HepG2 (cell line): ENCODE results near the gene ZNF66. TPM values are rescaled to one million over a fixed set of nuclear protein-coding genes. Genes with fewer than 3 reads are reported as not detected.

Experiments
- JARID2 ChIP-seq: sonication (generic); formaldehyde crosslinking; IDR thresholded peaks from 2 replicates; pipeline ENCODE4 v1.8.1; 2023; ENCODE audit warnings: missing genetic modification reagents, inconsistent platforms; ENCODE audit not compliant: insufficient replicate concordance
- KDM1A ChIP-seq: IDR thresholded peaks from 2 replicates; pipeline ENCODE4 v1.6.1; 2016; ENCODE audit warnings: missing compliant biosample characterization
- MAFF ChIP-seq: IDR thresholded peaks from 2 replicates; pipeline ENCODE4 v1.6.1; 2011; ENCODE audit warnings: low read depth, low read length, improper control_type of control experiment
- MAFK ChIP-seq, 2 experiments: IDR thresholded peaks in 1 of 2; conservative IDR thresholded peaks in 1 of 2; 2 replicates each; pipeline ENCODE4 v1.6.1; 2011; ENCODE audit warnings: improper control_type of control experiment in 2 of 2, low read length in 2 of 2
- MTF1 ChIP-seq: sonication (generic); formaldehyde crosslinking; IDR thresholded peaks from 2 replicates; pipeline ENCODE4 v1.5.0; 2020; ENCODE audit warnings: missing genetic modification reagents
- MXI1 ChIP-seq: IDR thresholded peaks from 3 replicates; pipeline ENCODE4 v1.6.1; 2012; ENCODE audit warnings: low read depth, low read length, inconsistent platforms, borderline replicate concordance
- POLR2G ChIP-seq: fragments of 200-400 bp; formaldehyde crosslinking; IDR thresholded peaks from 2 replicates; pipeline ENCODE4 v1.6.1; 2018; ENCODE audit warnings: mild to moderate bottlenecking, low read depth, low read length, moderate library complexity
- RFXAP ChIP-seq: sonication (generic); formaldehyde crosslinking; IDR thresholded peaks from 2 replicates; pipeline ENCODE4 v1.4.0; 2020; ENCODE audit warnings: missing genetic modification reagents, borderline replicate concordance
- SALL2 ChIP-seq: sonication (generic); formaldehyde crosslinking; IDR thresholded peaks from 2 replicates; pipeline ENCODE4 v1.8.1; 2023; ENCODE audit warnings: mild to moderate bottlenecking, missing genetic modification reagents, inconsistent platforms
- XBP1 ChIP-seq: sonication (generic); formaldehyde crosslinking; IDR thresholded peaks from 2 replicates; pipeline ENCODE4 v1.5.0; 2020; ENCODE audit warnings: missing genetic modification reagents
- ZNF777 ChIP-seq: sonication (generic); formaldehyde crosslinking; IDR thresholded peaks from 2 replicates; pipeline ENCODE4 v1.4.0; 2020; ENCODE audit warnings: missing genetic modification reagents
- ZNF850 ChIP-seq: sonication (generic); formaldehyde crosslinking; conservative IDR thresholded peaks from 2 replicates; pipeline ENCODE4 v1.9.0; 2021; ENCODE audit warnings: mild to moderate bottlenecking, missing genetic modification reagents
- polyA plus RNA-seq, 8 experiments: library from polyadenylated mRNA; depleted of rRNA in 3 of 8; stranded (reverse) in 7 of 8; unstranded in 1 of 8; fragments of >200 nt; fragmentation: Illumina TruSeq in 4 of 8; extraction: Trizol in 4 of 8; gene quantifications; 2 replicates each; pipeline versions ENCODE4 v1.2.1 to v1.2.3, GENCODE V29; 2011 to 2016; ENCODE audit warnings: low read depth in 4 of 8, missing spikeins in 1 of 8, mixed read lengths in 1 of 8; ENCODE audit not compliant: insufficient read depth in 1 of 8
- total RNA-seq, 5 experiments: library from RNA; depleted of rRNA; stranded (reverse); fragments of >200 nt; fragmentation: Illumina TruSeq; extraction: Trizol; gene quantifications; 2 replicates each; pipeline ENCODE4 v1.2.3, GENCODE V29; 2016; ENCODE audit warnings: low read depth in 1 of 5
- TF ChIP-seq, protein P1 (sequence below): sonication (generic); formaldehyde crosslinking; IDR thresholded peaks from 2 replicates; pipeline ENCODE4 v1.4.0; 2020; ENCODE audit warnings: missing genetic modification reagents, low read depth, mild to moderate bottlenecking, borderline replicate concordance
- TF ChIP-seq, protein P2 (sequence below): sonication (generic); IDR thresholded peaks from 2 replicates; pipeline ENCODE4 v1.6.1; 2016; ENCODE audit warnings: low read depth, borderline replicate concordance
- TF ChIP-seq, protein P3 (sequence below): sonication (generic); formaldehyde crosslinking; IDR thresholded peaks from 2 replicates; pipeline ENCODE4 v1.4.0; 2020; ENCODE audit warnings: missing genetic modification reagents
- TF ChIP-seq, protein P4 (sequence below): sonication (generic); formaldehyde crosslinking; IDR thresholded peaks from 2 replicates; pipeline ENCODE4 v1.8.1; 2023; ENCODE audit warnings: mild to moderate bottlenecking, moderate library complexity, missing genetic modification reagents
- TF ChIP-seq, protein P5 (sequence below): sonication (generic); formaldehyde crosslinking; IDR thresholded peaks from 2 replicates; pipeline ENCODE4 v1.8.1; 2023; ENCODE audit warnings: missing genetic modification reagents, mild to moderate bottlenecking, borderline replicate concordance
- TF ChIP-seq, protein P6 (sequence below): sonication (generic); formaldehyde crosslinking; IDR thresholded peaks from 2 replicates; pipeline ENCODE4 v1.8.0; 2022; ENCODE audit warnings: mild to moderate bottlenecking, missing genetic modification reagents, moderate library complexity
- TF ChIP-seq, protein P7 (sequence below): sonication (generic); formaldehyde crosslinking; IDR thresholded peaks from 2 replicates; pipeline ENCODE4 v1.5.0; 2020; ENCODE audit warnings: mild to moderate bottlenecking, missing genetic modification reagents
- TF ChIP-seq, protein P8 (sequence below): sonication (generic); formaldehyde crosslinking; IDR thresholded peaks from 2 replicates; pipeline ENCODE4 v1.8.0; 2022; ENCODE audit warnings: missing genetic modification reagents, mild to moderate bottlenecking, inconsistent platforms, borderline replicate concordance

Gene ZNF66
- total and polyA plus RNA-seq, 2 of the 13 experiments (the other 11 are each of a cell fraction or from before 2014, with no cell fraction given): 4.0 to 8.0 TPM

DNA sequence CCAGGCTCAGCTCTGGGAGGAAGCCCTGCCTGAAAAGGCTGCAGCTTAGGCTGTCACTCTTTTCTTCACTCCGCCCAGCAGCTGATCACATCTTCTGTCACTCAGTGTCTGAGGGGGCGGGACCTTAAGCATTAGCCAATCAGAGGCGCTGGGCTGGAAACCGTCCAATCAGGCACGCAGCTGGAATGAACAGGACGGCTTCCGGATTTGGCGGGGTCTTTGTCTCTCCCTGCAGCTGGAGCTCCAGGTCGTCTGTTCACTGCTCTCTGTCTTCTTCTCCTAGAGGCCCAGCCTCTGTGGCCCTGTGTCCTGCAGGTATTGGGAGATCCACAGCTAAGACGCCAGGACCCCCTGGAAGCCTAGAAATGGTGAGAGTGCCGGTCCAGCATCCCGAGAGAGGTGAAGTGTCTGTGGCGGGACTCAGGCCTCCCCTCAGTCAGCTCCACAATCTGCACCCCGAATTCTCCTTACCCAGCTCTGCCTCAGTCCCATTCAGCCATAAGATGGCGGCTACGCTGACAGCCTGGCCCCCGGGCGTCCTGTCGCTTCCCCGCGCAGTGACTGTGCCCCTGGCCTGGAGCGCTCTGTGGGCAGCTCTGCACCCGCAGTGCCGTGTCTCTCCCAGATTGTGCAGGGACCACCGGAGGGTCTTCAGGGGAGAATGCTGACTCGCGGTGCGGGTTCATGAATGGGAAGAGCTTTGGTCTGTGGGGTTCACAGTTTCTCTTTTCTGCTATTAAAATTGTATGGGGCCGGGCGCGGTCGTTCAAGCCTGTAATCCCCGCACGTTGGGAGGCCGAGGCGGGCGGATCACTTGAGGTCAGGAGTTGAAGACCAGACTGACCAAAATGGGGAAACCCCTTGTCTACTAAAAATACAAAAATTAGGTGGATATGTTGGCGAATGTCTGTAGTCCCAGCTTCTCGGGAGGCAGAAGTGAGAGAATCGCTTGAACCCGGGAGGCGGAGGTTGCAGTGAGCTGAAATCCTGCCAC is at the start of gene ZNF66 (continued):
- TF ChIP-seq, protein P1, sequence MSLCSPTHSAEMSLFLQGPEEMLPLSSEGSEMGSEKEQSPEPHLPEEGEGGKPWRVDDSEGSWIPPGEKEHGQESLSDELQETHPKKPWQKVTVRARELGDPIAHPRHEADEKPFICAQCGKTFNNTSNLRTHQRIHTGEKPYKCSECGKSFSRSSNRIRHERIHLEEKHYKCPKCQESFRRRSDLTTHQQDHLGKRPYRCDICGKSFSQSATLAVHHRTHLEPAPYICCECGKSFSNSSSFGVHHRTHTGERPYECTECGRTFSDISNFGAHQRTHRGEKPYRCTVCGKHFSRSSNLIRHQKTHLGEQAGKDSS (CRISPR knock-in tag): no peak
- TF ChIP-seq, protein P2, sequence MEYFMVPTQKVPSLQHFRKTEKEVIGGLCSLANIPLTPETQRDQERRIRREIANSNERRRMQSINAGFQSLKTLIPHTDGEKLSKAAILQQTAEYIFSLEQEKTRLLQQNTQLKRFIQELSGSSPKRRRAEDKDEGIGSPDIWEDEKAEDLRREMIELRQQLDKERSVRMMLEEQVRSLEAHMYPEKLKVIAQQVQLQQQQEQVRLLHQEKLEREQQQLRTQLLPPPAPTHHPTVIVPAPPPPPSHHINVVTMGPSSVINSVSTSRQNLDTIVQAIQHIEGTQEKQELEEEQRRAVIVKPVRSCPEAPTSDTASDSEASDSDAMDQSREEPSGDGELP: peak; percentile 97
- TF ChIP-seq POLR2G: peak; percentile 75
- TF ChIP-seq MTF1 (CRISPR knock-in tag): no peak
- no peak for TF ChIP-seq KDM1A
- no peak for TF ChIP-seq MAFK (conservative IDR thresholded peaks at IDR 0.05 in 1 of 2, IDR thresholded peaks at IDR 0.05 in 1 of 2; ENCODE audit: low read length in 2 of 2)
- no peak for TF ChIP-seq ZNF777 (CRISPR knock-in tag)
- TF ChIP-seq SALL2 (CRISPR knock-in tag): no peak
- no peak for TF ChIP-seq XBP1 (CRISPR knock-in tag)
- TF ChIP-seq, protein P3, sequence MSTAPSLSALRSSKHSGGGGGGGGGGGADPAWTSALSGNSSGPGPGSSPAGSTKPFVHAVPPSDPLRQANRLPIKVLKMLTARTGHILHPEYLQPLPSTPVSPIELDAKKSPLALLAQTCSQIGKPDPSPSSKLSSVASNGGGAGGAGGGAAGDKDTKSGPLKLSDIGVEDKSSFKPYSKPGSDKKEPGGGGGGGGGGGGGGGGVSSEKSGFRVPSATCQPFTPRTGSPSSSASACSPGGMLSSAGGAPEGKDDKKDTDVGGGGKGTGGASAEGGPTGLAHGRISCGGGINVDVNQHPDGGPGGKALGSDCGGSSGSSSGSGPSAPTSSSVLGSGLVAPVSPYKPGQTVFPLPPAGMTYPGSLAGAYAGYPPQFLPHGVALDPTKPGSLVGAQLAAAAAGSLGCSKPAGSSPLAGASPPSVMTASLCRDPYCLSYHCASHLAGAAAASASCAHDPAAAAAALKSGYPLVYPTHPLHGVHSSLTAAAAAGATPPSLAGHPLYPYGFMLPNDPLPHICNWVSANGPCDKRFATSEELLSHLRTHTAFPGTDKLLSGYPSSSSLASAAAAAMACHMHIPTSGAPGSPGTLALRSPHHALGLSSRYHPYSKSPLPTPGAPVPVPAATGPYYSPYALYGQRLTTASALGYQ: no peak
- TF ChIP-seq, protein P4, sequence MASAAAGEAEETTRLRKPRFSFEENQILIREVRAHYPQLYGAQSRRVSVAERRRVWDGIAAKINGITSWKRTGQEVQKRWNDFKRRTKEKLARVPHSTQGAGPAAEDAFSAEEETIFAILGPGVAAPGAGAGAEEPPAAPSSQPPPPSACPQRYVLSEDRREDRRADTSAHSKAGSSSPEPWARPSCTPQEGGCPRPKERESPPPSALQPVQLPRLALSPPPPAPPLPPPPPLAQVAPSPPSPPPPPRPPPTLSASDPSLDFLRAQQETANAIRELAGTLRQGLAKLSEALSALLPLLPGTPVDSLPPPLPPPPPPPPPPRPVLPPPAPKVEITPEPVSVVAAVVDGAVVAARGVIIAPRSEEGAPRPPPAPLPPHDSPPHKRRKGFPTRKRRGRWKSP (CRISPR knock-in tag): no peak
- TF ChIP-seq, protein P5, sequence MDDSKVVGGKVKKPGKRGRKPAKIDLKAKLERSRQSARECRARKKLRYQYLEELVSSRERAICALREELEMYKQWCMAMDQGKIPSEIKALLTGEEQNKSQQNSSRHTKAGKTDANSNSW: no peak
- no peak for TF ChIP-seq MAFF
- TF ChIP-seq, protein P6, sequence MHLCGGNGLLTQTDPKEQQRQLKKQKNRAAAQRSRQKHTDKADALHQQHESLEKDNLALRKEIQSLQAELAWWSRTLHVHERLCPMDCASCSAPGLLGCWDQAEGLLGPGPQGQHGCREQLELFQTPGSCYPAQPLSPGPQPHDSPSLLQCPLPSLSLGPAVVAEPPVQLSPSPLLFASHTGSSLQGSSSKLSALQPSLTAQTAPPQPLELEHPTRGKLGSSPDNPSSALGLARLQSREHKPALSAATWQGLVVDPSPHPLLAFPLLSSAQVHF (CRISPR knock-in tag): no peak
- peak; percentile 34; the same call in 1 of the 2 replicates for TF ChIP-seq RFXAP (CRISPR knock-in tag)
- TF ChIP-seq ZNF850: no peak
- TF ChIP-seq, protein P7, sequence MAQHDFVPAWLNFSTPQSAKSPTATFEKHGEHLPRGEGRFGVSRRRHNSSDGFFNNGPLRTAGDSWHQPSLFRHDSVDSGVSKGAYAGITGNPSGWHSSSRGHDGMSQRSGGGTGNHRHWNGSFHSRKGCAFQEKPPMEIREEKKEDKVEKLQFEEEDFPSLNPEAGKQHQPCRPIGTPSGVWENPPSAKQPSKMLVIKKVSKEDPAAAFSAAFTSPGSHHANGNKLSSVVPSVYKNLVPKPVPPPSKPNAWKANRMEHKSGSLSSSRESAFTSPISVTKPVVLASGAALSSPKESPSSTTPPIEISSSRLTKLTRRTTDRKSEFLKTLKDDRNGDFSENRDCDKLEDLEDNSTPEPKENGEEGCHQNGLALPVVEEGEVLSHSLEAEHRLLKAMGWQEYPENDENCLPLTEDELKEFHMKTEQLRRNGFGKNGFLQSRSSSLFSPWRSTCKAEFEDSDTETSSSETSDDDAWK: no peak
- TF ChIP-seq JARID2 (CRISPR knock-in tag): no peak
- peak; percentile 66; the same call in 2 of the 3 replicates for TF ChIP-seq MXI1
- TF ChIP-seq, protein P8, sequence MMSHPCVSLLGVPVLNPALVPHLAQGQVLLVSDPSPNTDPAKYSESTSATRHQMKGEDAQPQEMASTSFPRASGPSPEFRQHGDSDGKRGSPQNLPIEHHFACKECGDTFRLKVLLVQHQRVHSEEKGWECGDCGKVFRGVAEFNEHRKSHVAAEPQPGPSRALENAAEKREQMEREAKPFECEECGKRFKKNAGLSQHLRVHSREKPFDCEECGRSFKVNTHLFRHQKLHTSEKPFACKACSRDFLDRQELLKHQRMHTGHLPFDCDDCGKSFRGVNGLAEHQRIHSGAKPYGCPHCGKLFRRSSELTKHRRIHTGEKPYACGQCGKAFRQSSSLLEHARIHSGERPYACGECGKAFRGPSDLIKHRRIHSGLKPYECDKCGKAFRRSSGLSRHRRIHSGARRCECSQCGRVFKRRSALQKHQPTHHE (CRISPR knock-in tag): no peak
